Upper lobe of right lung (tissue), 1 donor: ENCODE measurements around the gene ANGEL2. TPM values are rescaled to one million over a fixed set of nuclear protein-coding genes. Genes with fewer than 3 reads are reported as not detected.

Experiments used
- ATAC-seq: fragments of 200-7000 bp; cut with Tn5 transposase; one replicate; pipeline ENCODE4 v1.9.1; 2020; ENCODE audit warnings: mild to moderate bottlenecking, moderate library complexity
- DNase-seq: peaks from one replicate; pipeline ENCODE4 v3.0.0-alpha.2; 2020
- H3K27ac ChIP-seq: fragments of 200-600 bp; one replicate; pipeline ENCODE4 v1.8.0; 2022
- H3K27me3 ChIP-seq: fragments of 200-600 bp; one replicate; pipeline ENCODE4 v1.8.0; 2022; ENCODE audit warnings: mild to moderate bottlenecking
- H3K36me3 ChIP-seq: fragments of 200-600 bp; one replicate; pipeline ENCODE4 v1.8.0; 2022
- H3K4me1 ChIP-seq: fragments of 200-600 bp; one replicate; pipeline ENCODE4 v1.8.0; 2022
- H3K4me3 ChIP-seq: fragments of 200-600 bp; one replicate; pipeline ENCODE4 v1.8.0; 2022; ENCODE audit warnings: mild to moderate bottlenecking
- H3K9me3 ChIP-seq: fragments of 200-600 bp; one replicate; pipeline ENCODE4 v1.8.0; 2022
- intact Hi-C: fragments of 100-400 bp; cut with DNase I; formaldehyde crosslinking; loops from one replicate; pipeline ENCODE4 v1.11.0; 2022
- total RNA-seq: library from RNA; stranded (reverse); fragmentation: NEBNext Ultra II Directional; extraction: Animal tissue kit (Norgen Biotek cat#: 25700); gene quantifications from one replicate; pipeline ENCODE4 v1.2.1, GENCODE V29; 2021
- TF ChIP-seq, protein P1 (sequence below): fragments of 200-600 bp; IDR thresholded peaks from one replicate; pipeline ENCODE4 v1.8.0; 2022; ENCODE audit warnings: antibody characterized with exemption
- donor health status: DM: no; HTN: yes; CAD: no; lungs with severe emphysema.

The ANGEL2 gene
- total RNA-seq, 1 donor from 2014 or later, result 32.9 TPM

DNA sequence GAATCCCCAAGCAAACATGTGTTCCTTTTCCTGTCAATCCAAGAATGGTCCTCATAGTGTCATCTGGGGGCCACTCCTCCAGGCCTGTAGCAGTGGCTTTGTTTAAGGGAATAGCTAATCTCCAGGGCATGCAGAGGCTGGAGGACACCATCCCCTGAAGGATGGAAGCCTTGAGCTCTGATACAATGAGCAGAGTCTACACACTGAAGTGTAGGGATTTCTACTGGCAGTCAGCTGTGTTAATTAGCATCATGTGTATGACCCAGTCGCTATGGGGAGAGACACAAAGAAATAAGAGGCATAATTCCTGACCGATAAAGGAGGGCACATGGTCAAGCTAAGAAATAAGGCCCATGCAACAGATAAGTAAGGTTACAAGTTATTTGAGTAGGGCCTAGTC lies 29.1 kb downstream of the ANGEL2 start:
- Histone ChIP-seq H3K9me3 (no peaks in the 10 kb centered on the region), H3K4me1 (peaks cover 3% of the 10 kb centered on the region), H3K36me3 (peaks cover 14% of the 10 kb centered on the region), H3K4me3 (no peak overlapping the region), H3K27me3 (no peaks in the 10 kb centered on the region), H3K27ac (no peak overlapping the region)
- no peak for ATAC-seq
- TF ChIP-seq, protein P1, sequence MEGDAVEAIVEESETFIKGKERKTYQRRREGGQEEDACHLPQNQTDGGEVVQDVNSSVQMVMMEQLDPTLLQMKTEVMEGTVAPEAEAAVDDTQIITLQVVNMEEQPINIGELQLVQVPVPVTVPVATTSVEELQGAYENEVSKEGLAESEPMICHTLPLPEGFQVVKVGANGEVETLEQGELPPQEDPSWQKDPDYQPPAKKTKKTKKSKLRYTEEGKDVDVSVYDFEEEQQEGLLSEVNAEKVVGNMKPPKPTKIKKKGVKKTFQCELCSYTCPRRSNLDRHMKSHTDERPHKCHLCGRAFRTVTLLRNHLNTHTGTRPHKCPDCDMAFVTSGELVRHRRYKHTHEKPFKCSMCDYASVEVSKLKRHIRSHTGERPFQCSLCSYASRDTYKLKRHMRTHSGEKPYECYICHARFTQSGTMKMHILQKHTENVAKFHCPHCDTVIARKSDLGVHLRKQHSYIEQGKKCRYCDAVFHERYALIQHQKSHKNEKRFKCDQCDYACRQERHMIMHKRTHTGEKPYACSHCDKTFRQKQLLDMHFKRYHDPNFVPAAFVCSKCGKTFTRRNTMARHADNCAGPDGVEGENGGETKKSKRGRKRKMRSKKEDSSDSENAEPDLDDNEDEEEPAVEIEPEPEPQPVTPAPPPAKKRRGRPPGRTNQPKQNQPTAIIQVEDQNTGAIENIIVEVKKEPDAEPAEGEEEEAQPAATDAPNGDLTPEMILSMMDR, result no peak
- DNase-seq, result no peak
- intact Hi-C loops, result no loop called here

DNA sequence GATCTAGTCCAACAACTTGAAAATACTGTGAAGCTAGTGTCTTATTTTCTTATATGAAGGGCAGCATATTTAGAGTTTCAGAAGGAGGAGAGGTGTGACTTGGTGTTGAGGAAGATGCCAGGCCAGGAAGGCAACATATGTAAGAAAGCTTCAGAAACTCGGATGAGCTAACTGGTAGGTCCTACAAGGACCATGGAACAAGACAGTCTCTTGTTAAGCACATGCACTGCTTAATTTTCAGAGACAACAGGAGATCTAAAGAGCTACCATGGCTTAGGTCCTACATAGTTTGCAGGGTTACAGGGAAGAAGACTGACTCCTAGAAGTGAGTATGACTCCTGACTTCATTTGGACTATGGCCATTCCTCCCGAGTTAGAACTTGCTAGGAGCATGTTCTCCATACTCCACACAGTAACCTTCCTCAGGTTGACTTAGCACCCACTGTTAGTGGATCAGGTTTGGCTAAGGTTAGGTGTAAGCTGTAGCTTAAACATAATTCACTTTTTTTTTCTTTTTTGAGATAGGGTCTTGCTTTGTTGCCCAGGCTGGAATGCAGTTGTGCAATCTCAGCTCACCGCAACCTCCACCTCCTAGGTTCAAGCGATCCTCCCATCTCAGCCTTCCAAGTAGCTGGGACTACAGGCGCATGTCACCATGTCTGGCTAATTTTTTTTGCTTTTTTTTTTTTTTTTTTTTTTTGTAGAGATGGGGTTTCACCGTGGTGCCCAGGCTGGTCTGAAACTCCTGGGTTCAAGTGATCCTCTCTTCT lies 31.0 kb downstream of the ANGEL2 start:
- Histone ChIP-seq H3K4me1 (peaks cover 18% of the 10 kb centered on the region), H3K27ac (no peak overlapping the region), H3K9me3 (no peaks in the 10 kb centered on the region), H3K4me3 (no peak overlapping the region), H3K27me3 (no peaks in the 10 kb centered on the region), H3K36me3 (peaks cover 6% of the 10 kb centered on the region)
- intact Hi-C loops, result no loop called here
- ATAC-seq, result no peak
- TF ChIP-seq, protein P1, result no peak
- no peak for DNase-seq

DNA sequence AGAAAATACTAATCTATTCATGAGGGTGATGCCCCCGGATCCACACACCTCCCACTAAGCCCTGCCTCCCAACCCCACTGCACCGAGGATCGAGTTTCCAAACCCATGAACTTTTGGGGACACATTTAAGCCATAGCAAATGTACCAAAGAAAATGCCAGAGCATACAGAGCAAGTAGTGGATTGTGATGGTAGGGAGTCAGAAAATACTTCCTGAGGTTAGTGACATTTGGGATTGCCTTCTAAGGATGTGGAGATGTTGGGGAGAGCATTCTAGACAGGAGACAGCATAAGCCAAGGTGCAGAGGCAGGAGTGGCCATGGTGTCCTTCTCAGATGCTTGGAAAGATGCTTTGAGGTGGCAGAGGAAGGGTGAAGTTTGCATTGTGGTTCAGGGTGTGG lies 32.2 kb downstream of the ANGEL2 start:
- intact Hi-C loops, result no loop called here
- TF ChIP-seq, protein P1, result no peak

DNA sequence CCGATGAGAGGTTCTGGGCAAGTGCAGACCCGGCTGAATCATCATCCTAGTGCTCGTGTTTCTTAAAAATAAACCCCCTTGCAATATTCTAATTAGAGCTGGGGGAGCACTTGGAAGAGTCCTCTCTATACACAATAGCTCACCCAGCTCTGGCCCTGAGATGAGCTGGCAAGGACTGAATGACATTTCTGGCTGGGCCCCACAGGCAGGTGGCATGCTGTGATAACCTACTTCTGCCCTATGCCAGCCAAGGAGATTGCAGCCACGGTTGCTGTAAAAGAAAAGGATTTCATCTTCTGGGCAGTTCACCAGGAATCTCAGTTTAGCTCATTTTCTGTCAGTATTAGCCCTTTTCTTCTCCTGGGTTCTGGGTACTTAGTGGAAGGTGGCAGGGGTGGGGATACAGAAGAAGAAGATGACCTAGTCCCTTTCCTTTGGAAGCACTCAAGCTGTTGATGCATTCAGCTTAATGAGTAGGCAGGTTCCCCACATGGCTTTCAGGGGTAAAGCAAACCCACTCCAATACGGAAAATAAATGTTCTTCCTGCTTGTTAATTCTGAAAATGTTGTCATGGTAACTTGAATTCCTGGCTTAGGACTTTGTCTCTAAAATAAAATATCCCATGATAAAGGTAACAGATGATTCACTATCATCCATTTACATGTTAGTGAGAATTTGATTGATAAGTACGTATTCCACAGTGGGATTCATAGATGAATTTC lies 33.1 kb downstream of the ANGEL2 start:
- intact Hi-C loops, result no loop called here

More for the DNA sequence above, 32.2 kb downstream of the ANGEL2 start:
- H3K27me3 ChIP-seq, result no peaks in the 10 kb centered on the region
- H3K27ac ChIP-seq, result no peak overlapping the region
- no peaks in the 10 kb centered on the region for H3K9me3 ChIP-seq
- ATAC-seq, result no peak
- no peak overlapping the region for H3K4me3 ChIP-seq
- H3K4me1 ChIP-seq, result peaks cover 18% of the 10 kb centered on the region
- no peaks in the 10 kb centered on the region for H3K36me3 ChIP-seq
- DNase-seq, result no peak

DNA sequence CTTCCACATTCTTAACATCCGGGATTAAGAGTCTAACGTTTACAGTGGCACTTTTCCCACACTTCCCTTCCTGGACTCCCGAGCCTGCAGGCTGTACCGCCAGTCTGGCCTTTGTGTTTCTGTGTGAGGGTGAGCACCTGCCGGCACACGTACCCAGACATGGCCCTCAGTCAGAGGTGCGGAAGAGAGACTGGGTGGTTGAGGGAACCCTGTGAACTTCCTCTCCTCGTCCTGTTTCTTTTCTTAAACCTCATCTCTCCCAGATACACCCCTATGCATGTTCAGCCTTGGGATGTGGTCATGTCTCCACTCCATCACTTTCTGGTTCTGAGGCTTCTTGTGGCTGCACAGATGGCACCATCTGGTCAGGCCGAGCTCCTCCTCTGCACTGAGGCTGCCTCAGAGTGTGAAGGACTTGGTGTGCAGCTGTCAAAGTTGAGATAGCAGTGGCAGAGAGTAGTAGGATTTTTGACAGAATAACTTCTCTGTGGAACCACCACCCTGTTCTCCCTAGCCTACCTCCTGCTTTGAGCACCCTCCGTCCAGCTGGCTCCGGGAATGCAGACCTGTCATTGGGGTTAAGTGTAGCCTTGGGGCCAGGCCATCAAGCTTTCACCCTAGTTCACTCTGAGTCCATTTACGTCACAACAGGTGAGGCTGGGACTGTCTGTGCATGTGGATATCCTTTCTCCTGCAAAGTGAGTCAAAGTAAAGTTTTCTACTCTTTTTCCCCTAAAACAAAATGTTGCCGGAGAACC lies 33.9 kb downstream of the ANGEL2 start:
- TF ChIP-seq, protein P1, result no peak

More for the DNA sequence above, 33.1 kb downstream of the ANGEL2 start:
- Histone ChIP-seq H3K36me3 (no peaks in the 10 kb centered on the region), H3K27ac (no peak overlapping the region), H3K9me3 (no peaks in the 10 kb centered on the region), H3K4me3 (no peak overlapping the region), H3K27me3 (no peaks in the 10 kb centered on the region), H3K4me1 (peaks cover 18% of the 10 kb centered on the region)
- ATAC-seq, result no peak
- TF ChIP-seq, protein P1, result no peak
- DNase-seq, result no peak

More for the DNA sequence above, 33.9 kb downstream of the ANGEL2 start:
- H3K9me3 ChIP-seq, result no peaks in the 10 kb centered on the region
- peak; percentile 26 for ATAC-seq
- H3K4me3 ChIP-seq, result no peak overlapping the region
- no peaks in the 10 kb centered on the region for H3K36me3 ChIP-seq
- intact Hi-C loops, result no loop called here
- peak overlapping the region; percentile 26 for H3K27ac ChIP-seq
- DNase-seq, result no peak
- peaks cover 18% of the 10 kb centered on the region for H3K4me1 ChIP-seq
- no peaks in the 10 kb centered on the region for H3K27me3 ChIP-seq
